ENCODE data around the gene NRG2.

- TF ChIP-seq EZH2 (IDR thresholded peaks at IDR 0.05) (no peak), CTCF (IDR thresholded peaks at IDR 0.05 in 2 of 3, conservative IDR thresholded peaks at IDR 0.05 in 1 of 3; ENCODE audit: borderline replicate concordance in 1 of 3, insufficient read depth in 1 of 3, low read depth in 2 of 3, low read length in 2 of 3) (no peak), POLR2A (IDR thresholded peaks at IDR 0.05; ENCODE audit: borderline replicate concordance, extremely low read depth, insufficient read depth, insufficient read length) (no peak), RAD21 (IDR thresholded peaks at IDR 0.05; ENCODE audit: low read depth) (no peak), EZH2phosphoT487 (IDR thresholded peaks at IDR 0.05; ENCODE audit: borderline replicate concordance) (no peak), SIN3A (IDR thresholded peaks at IDR 0.05; ENCODE audit: low read depth) (no peak), MAX (IDR thresholded peaks at IDR 0.05) (no peak), SP1 (IDR thresholded peaks at IDR 0.05; ENCODE audit: low read depth) (no peak)
- TF ChIP-seq, protein P1, sequence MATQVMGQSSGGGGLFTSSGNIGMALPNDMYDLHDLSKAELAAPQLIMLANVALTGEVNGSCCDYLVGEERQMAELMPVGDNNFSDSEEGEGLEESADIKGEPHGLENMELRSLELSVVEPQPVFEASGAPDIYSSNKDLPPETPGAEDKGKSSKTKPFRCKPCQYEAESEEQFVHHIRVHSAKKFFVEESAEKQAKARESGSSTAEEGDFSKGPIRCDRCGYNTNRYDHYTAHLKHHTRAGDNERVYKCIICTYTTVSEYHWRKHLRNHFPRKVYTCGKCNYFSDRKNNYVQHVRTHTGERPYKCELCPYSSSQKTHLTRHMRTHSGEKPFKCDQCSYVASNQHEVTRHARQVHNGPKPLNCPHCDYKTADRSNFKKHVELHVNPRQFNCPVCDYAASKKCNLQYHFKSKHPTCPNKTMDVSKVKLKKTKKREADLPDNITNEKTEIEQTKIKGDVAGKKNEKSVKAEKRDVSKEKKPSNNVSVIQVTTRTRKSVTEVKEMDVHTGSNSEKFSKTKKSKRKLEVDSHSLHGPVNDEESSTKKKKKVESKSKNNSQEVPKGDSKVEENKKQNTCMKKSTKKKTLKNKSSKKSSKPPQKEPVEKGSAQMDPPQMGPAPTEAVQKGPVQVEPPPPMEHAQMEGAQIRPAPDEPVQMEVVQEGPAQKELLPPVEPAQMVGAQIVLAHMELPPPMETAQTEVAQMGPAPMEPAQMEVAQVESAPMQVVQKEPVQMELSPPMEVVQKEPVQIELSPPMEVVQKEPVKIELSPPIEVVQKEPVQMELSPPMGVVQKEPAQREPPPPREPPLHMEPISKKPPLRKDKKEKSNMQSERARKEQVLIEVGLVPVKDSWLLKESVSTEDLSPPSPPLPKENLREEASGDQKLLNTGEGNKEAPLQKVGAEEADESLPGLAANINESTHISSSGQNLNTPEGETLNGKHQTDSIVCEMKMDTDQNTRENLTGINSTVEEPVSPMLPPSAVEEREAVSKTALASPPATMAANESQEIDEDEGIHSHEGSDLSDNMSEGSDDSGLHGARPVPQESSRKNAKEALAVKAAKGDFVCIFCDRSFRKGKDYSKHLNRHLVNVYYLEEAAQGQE (IDR thresholded peaks at IDR 0.05; ENCODE audit: low read depth), result no peak
- TF ChIP-seq, protein P2, sequence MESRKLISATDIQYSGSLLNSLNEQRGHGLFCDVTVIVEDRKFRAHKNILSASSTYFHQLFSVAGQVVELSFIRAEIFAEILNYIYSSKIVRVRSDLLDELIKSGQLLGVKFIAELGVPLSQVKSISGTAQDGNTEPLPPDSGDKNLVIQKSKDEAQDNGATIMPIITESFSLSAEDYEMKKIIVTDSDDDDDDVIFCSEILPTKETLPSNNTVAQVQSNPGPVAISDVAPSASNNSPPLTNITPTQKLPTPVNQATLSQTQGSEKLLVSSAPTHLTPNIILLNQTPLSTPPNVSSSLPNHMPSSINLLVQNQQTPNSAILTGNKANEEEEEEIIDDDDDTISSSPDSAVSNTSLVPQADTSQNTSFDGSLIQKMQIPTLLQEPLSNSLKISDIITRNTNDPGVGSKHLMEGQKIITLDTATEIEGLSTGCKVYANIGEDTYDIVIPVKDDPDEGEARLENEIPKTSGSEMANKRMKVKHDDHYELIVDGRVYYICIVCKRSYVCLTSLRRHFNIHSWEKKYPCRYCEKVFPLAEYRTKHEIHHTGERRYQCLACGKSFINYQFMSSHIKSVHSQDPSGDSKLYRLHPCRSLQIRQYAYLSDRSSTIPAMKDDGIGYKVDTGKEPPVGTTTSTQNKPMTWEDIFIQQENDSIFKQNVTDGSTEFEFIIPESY (IDR thresholded peaks at IDR 0.05; ENCODE audit: extremely low read depth, insufficient replicate concordance, low read length), result no peak
These were observed 145.1 kb downstream of the NRG2 start for GRCh38 chr5:139897982-139898381.
